OCI-LY7 (cell line): ENCODE results near the gene CATSPERB. TPM values are rescaled to one million over a fixed set of nuclear protein-coding genes. Genes with fewer than 3 reads are reported as not detected.
"Not testable (repeated sequence)": the region's sequence is repeated elsewhere in the genome, so short reads cannot be mapped to it uniquely, and the experiment has no call there.

ENCODE experiments used
- BruUV-seq: library from RNA; stranded (reverse); fragments of 400-500 nt; replicated peaks from 2 replicates; lab custom pipeline; 2021; lab: Mats Ljungman, UMichigan
- CTCF ChIA-PET: fragments of 300-600 bp; sonication (Branson Sonifier 250); formaldehyde crosslinking; loops from one replicate; lab custom pipeline; 2022; ENCODE audit warnings: antibody characterized with exemption; ENCODE audit not compliant: unreplicated experiment; lab: Charles Lee
- POLR2A ChIA-PET: fragments of 300-600 bp; sonication (Branson Sonifier 250); formaldehyde crosslinking; loops from one replicate; lab custom pipeline; 2022; ENCODE audit warnings: antibody characterized with exemption; lab: Charles Lee
- DNase-seq: peaks from one replicate; pipeline ENCODE4 v3.0.0-alpha.2; 2015; ENCODE audit warnings: low spot score
- H2AFZ ChIP-seq: fragments of 200-600 bp; sonication (generic), shearing (Covaris generic); 2 replicates; pipeline ENCODE4 v1.6.1; 2014; ENCODE audit warnings: mild to moderate bottlenecking, antibody characterized with exemption, low read length, moderate library complexity
- H3K27ac ChIP-seq: fragments of 200-600 bp; sonication (generic); 2 replicates; pipeline ENCODE4 v1.5.1; 2014; ENCODE audit warnings: mixed run types, low read depth, mild to moderate bottlenecking, moderate library complexity, low read length, inconsistent platforms; ENCODE audit not compliant: poor library complexity, severe bottlenecking
- H3K36me3 ChIP-seq: fragments of 200-600 bp; sonication (generic); 2 replicates; pipeline ENCODE4 v1.6.1; 2014; ENCODE audit warnings: mild to moderate bottlenecking, antibody characterized with exemption, low read length, moderate library complexity, mixed read lengths; ENCODE audit not compliant: insufficient read depth
- H3K4me1 ChIP-seq: fragments of 200-600 bp; sonication (generic); 2 replicates; pipeline ENCODE4 v1.5.1; 2014; ENCODE audit warnings: mild to moderate bottlenecking, low read length; ENCODE audit not compliant: insufficient read depth, poor library complexity, severe bottlenecking
- H3K4me2 ChIP-seq: fragments of 200-600 bp; sonication (generic); 2 replicates; pipeline ENCODE4 v1.6.1; 2014; ENCODE audit warnings: mild to moderate bottlenecking, low read length
- H3K4me3 ChIP-seq: fragments of 200-600 bp; sonication (generic); 2 replicates; pipeline ENCODE4 v1.5.1; 2014; ENCODE audit warnings: mild to moderate bottlenecking, low read depth, low read length; ENCODE audit not compliant: poor library complexity, severe bottlenecking
- H3K79me2 ChIP-seq: fragments of 200-600 bp; sonication (generic); 2 replicates; pipeline ENCODE4 v1.6.1; 2016; ENCODE audit warnings: low read depth, mild to moderate bottlenecking, low read length, moderate library complexity, mixed read lengths; ENCODE audit not compliant: insufficient read depth
- H3K9me2 ChIP-seq: fragments of 200-600 bp; sonication (generic); 2 replicates; pipeline ENCODE4 v1.6.1; 2016; ENCODE audit warnings: mild to moderate bottlenecking, low read length, mixed read lengths; ENCODE audit not compliant: insufficient read depth
- H3K9me3 ChIP-seq: fragments of 200-600 bp; sonication (generic); 2 replicates; pipeline ENCODE4 v1.6.1; 2014; ENCODE audit warnings: mild to moderate bottlenecking, mixed run types, low read length, mixed read lengths
- H4K20me1 ChIP-seq: fragments of 200-600 bp; sonication (generic); 2 replicates; pipeline ENCODE4 v1.6.1; 2014; ENCODE audit warnings: mild to moderate bottlenecking, antibody characterized with exemption, low read length, moderate library complexity, mixed read lengths; ENCODE audit not compliant: insufficient read depth
- EZH2phosphoT487 ChIP-seq: fragments of 200-600 bp; sonication (generic); IDR thresholded peaks from 2 replicates; pipeline ENCODE4 v1.6.1; 2018; ENCODE audit warnings: low read depth, borderline replicate concordance, mild to moderate bottlenecking, mixed run types, antibody characterized with exemption, low read length, moderate library complexity, mixed read lengths
- intact Hi-C: fragments of 100-400 bp; cut with micrococcal nuclease; formaldehyde crosslinking; loops from one replicate; pipeline ENCODE4 v1.10.0; 2022; ENCODE audit not compliant: unreplicated experiment
- total RNA-seq, 2 experiments: library from RNA; depleted of rRNA in 1 of 2; stranded (reverse); fragments of >200 nt in 1 of 2; shearing (Covaris generic) in 1 of 2; gene quantifications; 2 replicates each; pipeline ENCODE4 v1.2.3, GENCODE V29; 2014 to 2022
- TF ChIP-seq, protein P1 (sequence below): fragments of 200-600 bp; sonication (generic); conservative IDR thresholded peaks from 2 replicates; pipeline ENCODE4 v1.5.1; 2014; ENCODE audit warnings: mild to moderate bottlenecking, antibody characterized with exemption, low read length, moderate library complexity, mixed read lengths

CATSPERB gene
- total RNA-seq, 2 experiments from 2014 or later, result not detected

GRCh38 chr14:91568626-91569025, 163.3 kb downstream of the CATSPERB start:
- H3K36me3 ChIP-seq, result no peaks in the 10 kb centered on the region
- H3K79me2 ChIP-seq, result no peaks in the 10 kb centered on the region
- no peak overlapping the region for H3K4me2 ChIP-seq
- no peaks in the 10 kb centered on the region for H3K9me2 ChIP-seq
- no peak overlapping the region for H2AFZ ChIP-seq
- no peak overlapping the region for H3K4me3 ChIP-seq
- intact Hi-C loops, result no loop called here
- ChIA-PET POLR2A (no interaction called here), CTCF (no interaction called here)
- no peak for DNase-seq
- BruUV-seq, result no TSS peak
- H3K27ac ChIP-seq, result no peak overlapping the region
- H3K4me1 ChIP-seq, result no peaks in the 10 kb centered on the region
- TF ChIP-seq EZH2phosphoT487, result no peak
- TF ChIP-seq, protein P1, sequence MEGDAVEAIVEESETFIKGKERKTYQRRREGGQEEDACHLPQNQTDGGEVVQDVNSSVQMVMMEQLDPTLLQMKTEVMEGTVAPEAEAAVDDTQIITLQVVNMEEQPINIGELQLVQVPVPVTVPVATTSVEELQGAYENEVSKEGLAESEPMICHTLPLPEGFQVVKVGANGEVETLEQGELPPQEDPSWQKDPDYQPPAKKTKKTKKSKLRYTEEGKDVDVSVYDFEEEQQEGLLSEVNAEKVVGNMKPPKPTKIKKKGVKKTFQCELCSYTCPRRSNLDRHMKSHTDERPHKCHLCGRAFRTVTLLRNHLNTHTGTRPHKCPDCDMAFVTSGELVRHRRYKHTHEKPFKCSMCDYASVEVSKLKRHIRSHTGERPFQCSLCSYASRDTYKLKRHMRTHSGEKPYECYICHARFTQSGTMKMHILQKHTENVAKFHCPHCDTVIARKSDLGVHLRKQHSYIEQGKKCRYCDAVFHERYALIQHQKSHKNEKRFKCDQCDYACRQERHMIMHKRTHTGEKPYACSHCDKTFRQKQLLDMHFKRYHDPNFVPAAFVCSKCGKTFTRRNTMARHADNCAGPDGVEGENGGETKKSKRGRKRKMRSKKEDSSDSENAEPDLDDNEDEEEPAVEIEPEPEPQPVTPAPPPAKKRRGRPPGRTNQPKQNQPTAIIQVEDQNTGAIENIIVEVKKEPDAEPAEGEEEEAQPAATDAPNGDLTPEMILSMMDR, result no peak
- H3K9me3 ChIP-seq, result no peaks in the 10 kb centered on the region
- H4K20me1 ChIP-seq, result no peaks in the 10 kb centered on the region

DNA sequence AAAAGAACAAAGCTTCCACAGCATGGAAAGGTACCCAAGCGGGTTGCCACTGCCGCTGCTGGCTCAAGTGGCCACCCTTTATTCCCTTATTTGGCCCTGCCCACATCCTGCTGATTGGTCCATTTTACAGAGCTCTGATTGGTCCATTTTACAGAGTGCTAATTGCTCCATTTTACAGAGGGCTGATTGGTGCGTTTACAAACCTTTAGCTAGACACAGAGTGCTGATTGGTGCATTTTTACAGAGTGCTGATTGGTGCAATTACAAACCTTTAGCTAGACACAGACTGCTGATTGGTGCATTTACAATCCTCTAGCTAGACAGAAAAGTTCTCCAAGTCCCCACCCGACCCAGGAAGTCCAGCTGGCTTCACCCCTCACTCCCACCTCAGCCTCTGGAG, 164.1 kb downstream of the CATSPERB start:
- H3K9me2 ChIP-seq, H3K27ac ChIP-seq, CTCF ChIA-PET, H3K4me3 ChIP-seq, BruUV-seq, H3K4me1 ChIP-seq, H4K20me1 ChIP-seq, H2AFZ ChIP-seq, H3K36me3 ChIP-seq, H3K9me3 ChIP-seq, H3K4me2 ChIP-seq, H3K79me2 ChIP-seq, intact Hi-C loops, POLR2A ChIA-PET, DNase-seq: not testable (repeated sequence)

DNA sequence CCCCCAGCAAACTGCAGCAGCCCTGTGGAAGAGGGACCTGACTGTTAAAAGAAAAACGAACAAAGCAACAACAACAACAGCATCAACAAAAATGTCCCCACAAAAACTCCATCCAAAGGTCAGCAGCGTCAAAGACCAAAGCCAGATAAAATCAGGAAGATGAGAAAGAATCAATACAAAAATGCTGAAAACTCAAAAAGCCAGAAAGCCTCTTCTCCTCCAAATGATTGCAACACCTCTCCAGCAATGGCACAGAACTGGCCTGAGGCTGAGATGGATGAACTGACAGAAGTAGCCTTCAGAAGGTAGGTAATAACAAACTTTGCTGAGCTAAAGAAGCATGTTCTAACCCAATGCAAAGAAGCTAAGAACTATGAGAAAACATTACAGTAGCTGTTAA, 176.4 kb downstream of the CATSPERB start:
- CTCF ChIA-PET, result no interaction called here
- Histone ChIP-seq H3K27ac (no peak overlapping the region), H3K4me2 (no peak overlapping the region), H4K20me1 (no peaks in the 10 kb centered on the region), H2AFZ (no peak overlapping the region), H3K79me2 (no peaks in the 10 kb centered on the region), H3K4me3 (no peak overlapping the region), H3K9me2 (no peaks in the 10 kb centered on the region), H3K9me3 (no peaks in the 10 kb centered on the region), H3K36me3 (no peaks in the 10 kb centered on the region), H3K4me1 (no peaks in the 10 kb centered on the region)
- intact Hi-C loops, result no loop called here
- no peak for DNase-seq
- TF ChIP-seq, protein P1, result no peak
- TF ChIP-seq EZH2phosphoT487, result no peak
- POLR2A ChIA-PET, result interaction anchor here (0.7 kb wide), 1 partner anchor 52 kb away, joined by 3 read pairs; no protein-coding TSS in a partner anchor
- no TSS peak for BruUV-seq
